ENCODE measurements around the gene REV1.

REV1 gene

DNA sequence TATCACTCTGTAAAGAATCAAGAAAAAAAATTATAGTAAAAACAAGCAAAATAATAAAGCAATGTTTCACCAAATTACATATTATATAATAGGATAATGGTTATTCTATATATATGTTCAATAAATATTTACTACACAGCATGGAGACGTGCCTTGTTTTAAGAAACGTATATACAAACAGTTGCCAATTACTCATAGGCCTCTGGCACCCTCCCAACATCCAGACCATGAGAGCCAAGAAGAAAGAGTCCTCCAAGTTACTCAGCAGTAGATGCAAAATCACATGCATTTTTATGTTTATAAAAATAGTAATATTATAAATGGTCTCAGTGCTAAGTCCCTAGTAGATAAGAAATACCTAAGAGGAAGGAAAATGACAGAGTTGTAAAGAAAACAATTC, 64.8 kb downstream of the REV1 start:
- H2AFZ ChIP-seq (ENCODE audit: low read length, unreplicated experiment) = no peak overlapping the region
- H3K27me3 ChIP-seq (ENCODE audit: insufficient read depth, low read length) = no peaks in the 10 kb centered on the region
- H3K79me2 ChIP-seq (ENCODE audit: control insufficient read depth, insufficient read depth, low read length, unreplicated experiment) = no peaks in the 10 kb centered on the region
- peaks cover 22% of the 10 kb centered on the region for H3K36me3 ChIP-seq (ENCODE audit: insufficient read depth, low read length)
- H3K27ac ChIP-seq (ENCODE audit: low read depth, low read length) = peak overlapping the region; percentile 72
- H3K4me3 ChIP-seq (ENCODE audit: low read depth, low read length) = no peak overlapping the region
- H3K4me1 ChIP-seq (ENCODE audit: control insufficient read depth, insufficient read depth, low read length, unreplicated experiment) = peaks cover 29% of the 10 kb centered on the region

DNA sequence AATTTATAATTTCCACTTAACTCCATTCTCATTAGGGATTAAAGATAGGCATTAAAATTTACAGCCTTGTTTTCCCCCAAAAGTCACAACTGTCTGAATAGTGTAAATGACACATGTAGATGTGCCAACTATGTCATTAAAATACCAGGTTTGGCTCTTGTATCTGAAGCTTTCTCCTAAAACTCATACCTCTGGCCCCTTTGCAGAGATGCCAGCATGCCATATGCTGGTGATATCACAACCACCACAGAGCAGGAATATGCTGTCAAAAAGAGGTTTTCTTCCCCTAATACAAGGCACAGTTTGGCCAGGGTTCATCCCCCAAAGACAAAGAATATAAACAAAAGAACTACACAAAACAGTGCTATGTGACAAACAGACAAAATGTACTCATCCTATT, 65.4 kb downstream of the REV1 start:
- Histone ChIP-seq H3K4me1 (ENCODE audit: control insufficient read depth, insufficient read depth, low read length, unreplicated experiment) (peaks cover 35% of the 10 kb centered on the region), H3K79me2 (ENCODE audit: control insufficient read depth, insufficient read depth, low read length, unreplicated experiment) (no peaks in the 10 kb centered on the region), H2AFZ (ENCODE audit: low read length, unreplicated experiment) (no peak overlapping the region), H3K4me3 (ENCODE audit: low read depth, low read length) (no peak overlapping the region), H3K27ac (ENCODE audit: low read depth, low read length) (peak overlapping the region; percentile 72), H3K36me3 (ENCODE audit: insufficient read depth, low read length) (peaks cover 22% of the 10 kb centered on the region), H3K27me3 (ENCODE audit: insufficient read depth, low read length) (no peaks in the 10 kb centered on the region)

DNA sequence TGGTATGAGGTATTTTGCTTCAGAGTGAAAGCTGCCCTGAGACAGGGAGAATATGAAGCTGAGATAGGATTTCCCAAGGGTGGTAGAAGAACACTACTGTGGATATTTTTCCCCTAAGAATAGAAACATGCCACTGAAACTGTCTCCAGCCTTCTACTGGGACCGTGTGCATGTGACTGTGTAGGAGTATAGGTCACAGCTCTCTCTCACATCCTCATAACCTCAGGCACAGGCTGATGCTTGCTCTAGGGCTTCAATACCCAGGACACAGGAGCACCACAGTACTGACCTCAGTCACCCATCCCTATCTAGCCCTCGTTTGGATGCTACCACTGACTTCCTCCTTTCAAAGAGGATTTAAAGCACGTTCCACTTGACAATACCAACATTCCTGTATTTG, 67.2 kb downstream of the REV1 start:
- no peak overlapping the region for H2AFZ ChIP-seq (ENCODE audit: low read length, unreplicated experiment)
- no peak overlapping the region for H3K27ac ChIP-seq (ENCODE audit: low read depth, low read length)
- no peak overlapping the region for H3K4me3 ChIP-seq (ENCODE audit: low read depth, low read length)
- H3K36me3 ChIP-seq (ENCODE audit: insufficient read depth, low read length) = peaks cover 19% of the 10 kb centered on the region
- H3K79me2 ChIP-seq (ENCODE audit: control insufficient read depth, insufficient read depth, low read length, unreplicated experiment) = no peaks in the 10 kb centered on the region
- no peaks in the 10 kb centered on the region for H3K27me3 ChIP-seq (ENCODE audit: insufficient read depth, low read length)
- peaks cover 35% of the 10 kb centered on the region for H3K4me1 ChIP-seq (ENCODE audit: control insufficient read depth, insufficient read depth, low read length, unreplicated experiment)

DNA sequence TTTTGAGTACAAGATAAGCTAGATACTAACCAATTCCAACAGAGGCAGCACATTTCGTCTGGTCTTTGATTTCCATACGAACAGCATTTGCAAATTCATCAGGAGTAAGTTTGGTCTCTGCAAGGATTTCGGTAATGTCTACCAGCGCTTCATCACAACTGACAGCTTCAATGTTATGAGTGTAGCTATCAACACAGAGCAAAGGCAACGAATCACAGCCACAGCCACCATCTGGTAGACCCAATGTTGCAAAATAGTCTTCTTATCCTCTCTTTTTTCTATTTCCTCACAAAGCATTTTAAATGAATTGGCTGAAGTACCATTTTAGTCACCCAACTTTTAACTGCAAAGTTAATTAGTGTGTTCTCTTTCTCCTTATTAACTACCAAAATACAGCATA, 68.3 kb downstream of the REV1 start:
- Histone ChIP-seq H3K4me3 (ENCODE audit: low read depth, low read length) (no peak overlapping the region), H3K27ac (ENCODE audit: low read depth, low read length) (peak overlapping the region; percentile 66), H2AFZ (ENCODE audit: low read length, unreplicated experiment) (no peak overlapping the region), H3K79me2 (ENCODE audit: control insufficient read depth, insufficient read depth, low read length, unreplicated experiment) (no peaks in the 10 kb centered on the region), H3K36me3 (ENCODE audit: insufficient read depth, low read length) (peaks cover 24% of the 10 kb centered on the region), H3K27me3 (ENCODE audit: insufficient read depth, low read length) (no peaks in the 10 kb centered on the region), H3K4me1 (ENCODE audit: control insufficient read depth, insufficient read depth, low read length, unreplicated experiment) (peaks cover 35% of the 10 kb centered on the region)

DNA sequence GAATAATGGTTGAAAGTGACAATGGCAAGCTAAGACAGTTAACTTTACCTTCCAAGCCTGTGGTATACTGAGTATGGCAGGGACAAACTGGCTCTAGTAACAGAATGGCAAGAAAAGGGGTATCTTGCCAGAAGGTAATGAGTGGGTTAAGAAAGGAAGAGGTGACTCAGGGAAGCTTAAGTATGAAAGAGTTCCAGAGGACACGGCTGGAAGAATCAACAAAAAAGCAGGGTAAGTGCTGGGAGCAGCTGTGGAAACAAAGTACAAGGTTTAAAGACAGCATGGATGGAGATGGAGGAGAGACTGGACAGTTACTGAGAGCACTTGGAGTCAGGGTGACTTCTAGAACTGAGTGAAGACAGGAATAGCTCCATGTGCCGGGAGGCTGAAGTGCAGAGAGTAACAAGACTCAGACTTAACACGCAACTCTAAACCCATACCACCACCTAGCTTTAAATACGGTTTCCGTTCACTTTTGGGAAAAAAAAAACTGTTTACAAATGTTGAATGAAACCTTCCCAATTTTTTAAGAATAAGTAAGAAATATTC, 69.0 kb downstream of the REV1 start:
- no peaks in the 10 kb centered on the region for H3K79me2 ChIP-seq (ENCODE audit: control insufficient read depth, insufficient read depth, low read length, unreplicated experiment)
- peaks cover 26% of the 10 kb centered on the region for H3K36me3 ChIP-seq (ENCODE audit: insufficient read depth, low read length)
- H3K27ac ChIP-seq (ENCODE audit: low read depth, low read length) = peak overlapping the region; percentile 66

DNA sequence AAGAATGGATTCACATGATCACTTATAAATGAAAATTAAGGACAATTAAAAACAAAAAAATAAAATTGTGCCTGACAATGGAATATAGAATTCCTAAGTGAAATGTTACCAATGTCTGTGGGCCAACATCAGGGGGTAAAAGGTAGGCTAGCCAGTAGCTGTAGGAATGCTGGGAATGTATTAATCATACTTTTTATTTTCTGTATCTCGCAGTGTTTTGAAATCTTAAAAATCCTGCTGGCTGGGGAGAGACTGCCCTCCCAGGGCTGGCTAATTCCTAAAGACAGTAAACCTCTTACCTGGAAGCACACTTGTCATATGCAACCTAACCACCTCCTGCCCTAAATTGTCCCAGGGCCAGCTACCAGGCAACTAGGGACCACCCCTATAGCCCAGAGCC, 69.8 kb downstream of the REV1 start:
- H3K27me3 ChIP-seq (ENCODE audit: insufficient read depth, low read length) = no peaks in the 10 kb centered on the region
- H3K36me3 ChIP-seq (ENCODE audit: insufficient read depth, low read length) = peaks cover 32% of the 10 kb centered on the region
- no peaks in the 10 kb centered on the region for H3K79me2 ChIP-seq (ENCODE audit: control insufficient read depth, insufficient read depth, low read length, unreplicated experiment)
- no peak overlapping the region for H3K4me3 ChIP-seq (ENCODE audit: low read depth, low read length)
- peak overlapping the region; percentile 66 for H3K27ac ChIP-seq (ENCODE audit: low read depth, low read length)
- no peak overlapping the region for H2AFZ ChIP-seq (ENCODE audit: low read length, unreplicated experiment)
- H3K4me1 ChIP-seq (ENCODE audit: control insufficient read depth, insufficient read depth, low read length, unreplicated experiment) = peaks cover 29% of the 10 kb centered on the region

More for the DNA sequence above, 69.0 kb downstream of the REV1 start:
- peaks cover 35% of the 10 kb centered on the region for H3K4me1 ChIP-seq (ENCODE audit: control insufficient read depth, insufficient read depth, low read length, unreplicated experiment)
- H2AFZ ChIP-seq (ENCODE audit: low read length, unreplicated experiment) = no peak overlapping the region
- no peak overlapping the region for H3K4me3 ChIP-seq (ENCODE audit: low read depth, low read length)
- H3K27me3 ChIP-seq (ENCODE audit: insufficient read depth, low read length) = no peaks in the 10 kb centered on the region

DNA sequence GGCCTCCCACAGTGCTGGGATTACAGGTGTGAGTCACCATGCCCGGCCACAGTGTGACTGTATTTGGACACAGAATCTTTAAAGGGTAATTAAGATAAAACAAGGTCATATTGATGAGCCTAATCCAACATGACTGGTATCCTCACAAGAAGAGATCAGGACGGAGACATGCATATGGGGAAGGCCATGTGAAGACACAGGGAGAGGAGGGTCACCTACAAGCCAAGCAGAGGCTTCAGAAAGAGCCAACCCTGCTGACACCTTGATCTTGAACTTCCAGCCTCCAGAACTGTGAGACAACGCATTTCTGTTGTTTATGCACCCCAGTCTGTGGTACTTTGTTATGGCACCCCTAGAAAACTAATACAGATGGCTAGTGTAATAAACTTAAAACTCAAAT, 72.4 kb downstream of the REV1 start:
- no peak overlapping the region for H3K4me3 ChIP-seq (ENCODE audit: low read depth, low read length)

DNA sequence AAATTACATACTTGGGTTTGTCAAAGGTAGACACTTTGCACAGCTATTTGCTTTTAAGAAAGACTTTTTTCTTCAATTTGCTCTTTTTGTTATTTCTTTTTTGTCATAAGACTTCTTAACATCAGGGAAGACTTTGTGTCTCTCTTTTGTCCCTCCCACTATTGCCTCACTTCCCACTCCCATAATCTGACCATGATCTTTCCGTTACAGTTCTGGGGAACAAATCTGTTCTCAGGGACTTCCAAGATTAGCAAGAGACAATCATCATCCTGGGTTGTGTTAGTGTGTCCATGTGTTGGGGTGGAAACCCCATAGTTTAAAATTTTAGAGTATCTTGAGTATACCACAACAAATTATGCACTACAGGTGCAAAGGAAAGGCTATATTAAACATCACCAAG, 75.3 kb downstream of the REV1 start:
- no peak overlapping the region for H2AFZ ChIP-seq (ENCODE audit: low read length, unreplicated experiment)
- peaks cover 1% of the 10 kb centered on the region for H3K4me1 ChIP-seq (ENCODE audit: control insufficient read depth, insufficient read depth, low read length, unreplicated experiment)
- H3K79me2 ChIP-seq (ENCODE audit: control insufficient read depth, insufficient read depth, low read length, unreplicated experiment) = no peaks in the 10 kb centered on the region
- H3K4me3 ChIP-seq (ENCODE audit: low read depth, low read length) = no peak overlapping the region
- no peak overlapping the region for H3K27ac ChIP-seq (ENCODE audit: low read depth, low read length)
- no peaks in the 10 kb centered on the region for H3K27me3 ChIP-seq (ENCODE audit: insufficient read depth, low read length)
- H3K36me3 ChIP-seq (ENCODE audit: insufficient read depth, low read length) = peaks cover 25% of the 10 kb centered on the region; the same call in 1 of the 2 replicates

More for the DNA sequence above, 72.4 kb downstream of the REV1 start:
- no peak overlapping the region for H3K27ac ChIP-seq (ENCODE audit: low read depth, low read length)
- H3K79me2 ChIP-seq (ENCODE audit: control insufficient read depth, insufficient read depth, low read length, unreplicated experiment) = no peaks in the 10 kb centered on the region
- H3K27me3 ChIP-seq (ENCODE audit: insufficient read depth, low read length) = no peaks in the 10 kb centered on the region
- H2AFZ ChIP-seq (ENCODE audit: low read length, unreplicated experiment) = no peak overlapping the region
- H3K36me3 ChIP-seq (ENCODE audit: insufficient read depth, low read length) = peaks cover 25% of the 10 kb centered on the region
- peaks cover 24% of the 10 kb centered on the region for H3K4me1 ChIP-seq (ENCODE audit: control insufficient read depth, insufficient read depth, low read length, unreplicated experiment)

DNA sequence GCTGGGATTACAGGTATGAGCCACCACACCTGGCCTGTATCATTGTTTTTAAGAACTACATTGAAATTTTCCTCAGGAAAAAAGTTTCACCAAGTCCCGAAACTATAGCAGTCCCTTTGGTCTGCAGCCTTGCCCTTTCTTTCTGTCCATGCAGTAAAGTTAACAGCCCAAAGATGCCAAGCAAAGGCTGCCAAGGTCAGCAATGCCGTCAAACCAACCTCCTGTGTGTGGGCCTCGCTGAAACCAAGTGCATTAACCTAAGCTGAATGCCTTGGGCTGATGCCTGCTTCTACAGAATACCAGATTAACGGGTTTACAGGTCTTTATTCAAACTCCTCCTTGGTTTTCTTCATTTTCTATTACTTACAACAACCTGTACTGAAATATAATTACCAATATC, 79.5 kb downstream of the REV1 start:
- H3K4me3 ChIP-seq (ENCODE audit: low read depth, low read length) = no peak overlapping the region
- no peaks in the 10 kb centered on the region for H3K27me3 ChIP-seq (ENCODE audit: insufficient read depth, low read length)
- H3K79me2 ChIP-seq (ENCODE audit: control insufficient read depth, insufficient read depth, low read length, unreplicated experiment) = no peaks in the 10 kb centered on the region
- H2AFZ ChIP-seq (ENCODE audit: low read length, unreplicated experiment) = no peak overlapping the region
- H3K36me3 ChIP-seq (ENCODE audit: insufficient read depth, low read length) = peaks cover 20% of the 10 kb centered on the region; the same call in 1 of the 2 replicates
- no peak overlapping the region for H3K27ac ChIP-seq (ENCODE audit: low read depth, low read length)
- no peaks in the 10 kb centered on the region for H3K4me1 ChIP-seq (ENCODE audit: control insufficient read depth, insufficient read depth, low read length, unreplicated experiment)

DNA sequence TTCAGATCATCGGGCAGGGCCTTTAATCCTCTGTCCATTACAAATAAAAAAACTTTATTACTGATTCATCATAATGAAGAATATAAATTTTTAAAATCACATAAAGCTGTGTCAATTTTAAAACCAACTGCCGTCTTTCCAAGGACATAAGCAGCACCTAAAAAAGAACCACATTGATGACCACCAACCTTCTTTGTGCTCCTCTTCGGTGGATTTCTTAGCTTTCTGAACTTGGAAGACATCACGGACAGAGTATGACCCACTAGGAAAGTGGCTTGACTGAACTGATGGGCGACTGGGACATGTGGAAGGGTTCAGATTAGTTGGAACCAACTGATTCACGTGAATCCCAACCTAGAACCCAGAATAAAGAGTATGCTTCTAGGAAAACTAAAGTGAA, 83.7 kb downstream of the REV1 start:
- H3K27ac ChIP-seq (ENCODE audit: low read depth, low read length) = no peak overlapping the region
- no peak overlapping the region for H2AFZ ChIP-seq (ENCODE audit: low read length, unreplicated experiment)
- no peak overlapping the region for H3K4me3 ChIP-seq (ENCODE audit: low read depth, low read length)
- peaks cover 41% of the 10 kb centered on the region for H3K36me3 ChIP-seq (ENCODE audit: insufficient read depth, low read length)
- H3K4me1 ChIP-seq (ENCODE audit: control insufficient read depth, insufficient read depth, low read length, unreplicated experiment) = peaks cover 13% of the 10 kb centered on the region
- no peaks in the 10 kb centered on the region for H3K27me3 ChIP-seq (ENCODE audit: insufficient read depth, low read length)
- H3K79me2 ChIP-seq (ENCODE audit: control insufficient read depth, insufficient read depth, low read length, unreplicated experiment) = no peaks in the 10 kb centered on the region

DNA sequence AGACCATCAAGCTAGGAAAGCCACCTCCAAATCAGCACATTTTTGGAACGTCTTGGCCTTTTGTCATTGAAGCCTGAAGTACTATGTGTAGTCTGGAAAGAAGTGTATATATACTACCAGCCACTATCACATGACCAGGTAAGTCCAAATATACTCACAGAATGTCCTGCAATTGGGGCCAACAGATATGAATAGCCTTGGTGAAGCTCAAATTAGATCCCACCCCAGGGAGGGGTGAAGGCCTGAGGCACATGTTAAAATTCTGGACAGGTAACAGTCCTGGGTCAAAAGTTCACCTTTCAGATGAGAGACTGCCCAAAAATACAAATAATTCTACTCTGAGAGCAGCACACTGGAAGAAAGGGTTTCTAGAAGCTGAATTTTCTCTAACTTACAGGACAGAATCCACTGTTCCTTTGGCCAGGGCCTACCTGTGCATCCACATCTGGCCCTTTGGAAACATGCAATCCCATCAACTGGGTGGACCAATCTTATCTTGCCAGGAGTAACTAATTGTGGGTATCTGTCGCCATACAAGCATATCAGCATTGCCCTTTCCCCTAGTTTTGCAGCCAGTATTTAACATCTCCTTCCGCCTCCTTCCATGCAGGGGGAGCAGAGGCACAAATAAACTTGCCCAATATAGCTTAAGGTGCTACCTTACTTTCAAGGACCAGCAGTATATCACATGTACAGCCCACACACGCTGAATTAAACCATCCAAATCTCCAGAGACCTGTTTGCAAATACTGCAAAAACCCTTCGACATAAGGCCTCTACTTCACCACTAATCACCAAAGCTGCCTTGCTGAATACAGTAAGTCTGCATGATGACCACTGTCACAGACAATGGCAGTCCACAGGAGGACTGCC, 84.8 kb downstream of the REV1 start:
- Histone ChIP-seq H3K79me2 (ENCODE audit: control insufficient read depth, insufficient read depth, low read length, unreplicated experiment) (no peaks in the 10 kb centered on the region), H3K4me3 (ENCODE audit: low read depth, low read length) (no peak overlapping the region), H3K4me1 (ENCODE audit: control insufficient read depth, insufficient read depth, low read length, unreplicated experiment) (peaks cover 13% of the 10 kb centered on the region), H2AFZ (ENCODE audit: low read length, unreplicated experiment) (no peak overlapping the region), H3K27ac (ENCODE audit: low read depth, low read length) (no peak overlapping the region), H3K27me3 (ENCODE audit: insufficient read depth, low read length) (no peaks in the 10 kb centered on the region), H3K36me3 (ENCODE audit: insufficient read depth, low read length) (peaks cover 45% of the 10 kb centered on the region)

All from ACC112 (cell line).